ENCODE measurements around the gene ZNF384.
"Not testable (repeated sequence)": the region's sequence is repeated elsewhere in the genome, so short reads cannot be mapped to it uniquely, and the experiment has no call there.

Gene ZNF384

DNA sequence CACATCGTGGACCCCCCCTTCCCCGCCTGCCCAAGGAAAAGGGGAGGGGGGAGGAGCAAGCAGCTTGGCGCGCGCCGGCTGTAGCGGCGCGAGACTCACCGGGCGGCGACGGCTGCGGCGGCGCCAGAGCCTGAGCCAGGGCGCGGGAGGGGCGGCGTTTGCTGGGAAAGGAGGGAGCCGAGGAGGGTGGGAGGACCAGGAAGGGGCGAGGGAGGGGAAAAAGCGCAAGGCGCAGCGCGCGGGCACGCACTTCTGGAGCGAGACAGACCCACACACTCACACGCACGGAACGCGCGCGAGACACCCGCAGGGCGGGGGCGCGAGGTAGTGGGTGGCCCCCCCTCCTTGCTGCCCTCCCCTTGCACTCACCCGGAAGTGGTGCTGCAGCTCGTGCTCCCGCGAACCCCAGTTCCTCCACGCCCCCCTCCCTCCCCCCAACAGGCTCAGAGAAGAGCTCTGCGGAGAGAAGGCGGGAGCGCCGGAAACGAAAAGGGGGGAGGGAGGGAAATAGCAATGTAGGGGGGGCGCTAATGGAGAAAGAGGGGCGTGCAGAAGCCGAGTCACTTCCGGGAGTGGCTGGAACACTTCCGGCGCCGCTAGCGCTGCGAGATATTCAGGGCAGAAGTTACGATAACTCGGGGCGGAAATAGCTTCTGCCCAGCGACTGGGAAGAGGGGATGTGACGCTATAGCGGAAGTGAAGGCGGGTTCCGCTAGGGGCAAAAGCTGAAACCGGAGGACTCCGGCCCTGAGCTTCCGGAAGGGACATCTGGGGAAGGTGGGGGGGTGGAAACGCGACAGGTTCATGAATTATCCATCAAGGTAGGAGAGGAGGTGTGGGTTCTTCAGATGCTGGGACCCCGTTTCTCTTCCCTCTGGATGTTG lies at the start of gene ZNF384:
ZNF384 (minus strand) TSS at position 377 of the 884 bp plus-strand sequence. CDS start 9,855 bp downstream, outside the sequence.
- in situ Hi-C loops (cut with HindIII; ENCODE audit: low pct_unique_long_range_greater_than_20kb, low sequenced_read_pairs): no loop called here
- TF ChIP-seq JUND (IDR thresholded peaks at IDR 0.05; ENCODE audit: low read depth): no peak
- DNase-seq (ENCODE audit: low read depth in 1 of 2, low spot score in 1 of 2): peak; percentile 58 to 96

DNA sequence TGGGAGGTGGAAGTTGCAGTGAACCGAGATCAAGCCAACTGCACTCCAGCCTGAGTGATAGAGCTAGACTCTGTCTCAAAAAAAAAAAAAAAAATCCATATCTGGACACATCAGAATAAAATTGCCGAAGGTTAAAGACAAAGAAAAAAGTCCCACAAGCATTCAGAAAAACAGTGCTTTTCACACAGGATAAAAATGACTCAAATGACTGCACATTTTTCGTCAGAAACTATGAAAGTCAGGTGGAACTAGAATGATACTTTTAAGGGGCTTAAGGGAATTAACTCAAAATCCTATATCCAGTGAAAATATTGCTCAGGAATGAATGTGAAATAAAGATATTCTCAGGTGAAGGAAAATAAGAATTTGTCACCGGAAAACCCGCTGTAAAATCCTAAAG lies 47.6 kb upstream of the ZNF384 start:
- no peak for DNase-seq (ENCODE audit: low read depth in 1 of 2, low spot score in 1 of 2)
- in situ Hi-C loops (cut with HindIII; ENCODE audit: low pct_unique_long_range_greater_than_20kb, low sequenced_read_pairs): no loop called here
- no peak for TF ChIP-seq JUND (IDR thresholded peaks at IDR 0.05; ENCODE audit: low read depth)

DNA sequence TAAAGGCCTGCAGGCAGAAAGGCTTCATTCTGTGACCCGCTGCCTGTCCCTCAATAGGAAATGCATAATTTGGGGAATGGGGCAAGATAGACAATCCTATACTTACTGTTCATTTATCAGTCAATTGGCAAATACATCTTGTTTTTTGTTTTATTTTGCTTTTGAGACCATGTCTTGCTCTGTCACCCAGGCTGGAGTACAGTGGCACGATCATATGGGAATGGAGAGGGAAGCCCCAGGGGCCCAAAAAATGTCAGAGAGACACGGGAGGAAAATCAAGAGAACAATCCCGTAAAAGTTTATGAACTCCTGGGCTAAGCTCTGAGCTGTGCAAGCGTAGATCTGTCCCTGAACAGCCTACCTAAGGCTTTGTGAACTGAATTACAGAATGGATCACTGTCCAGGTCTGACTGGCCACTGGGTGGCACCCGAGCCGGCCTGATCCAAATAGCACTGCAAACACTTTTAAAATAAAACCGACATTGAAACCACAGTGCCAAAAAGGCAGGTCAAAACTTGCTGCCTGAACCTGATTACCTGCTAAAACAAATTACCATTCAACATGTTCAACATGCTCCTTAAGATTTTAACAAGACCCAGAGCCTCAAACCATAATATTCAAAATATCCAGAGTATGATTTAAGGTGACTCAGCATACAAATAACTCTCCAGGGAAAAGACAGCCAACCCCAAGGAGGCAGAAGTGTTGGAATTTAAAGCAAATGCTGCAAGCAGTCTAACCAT lies 46.4 kb upstream of the ZNF384 start:
- peak in 1 of 2 experiments; percentile 70 for DNase-seq (ENCODE audit: low read depth in 1 of 2, low spot score in 1 of 2)
- TF ChIP-seq JUND (IDR thresholded peaks at IDR 0.05; ENCODE audit: low read depth): no peak
- in situ Hi-C loops (cut with HindIII; ENCODE audit: low pct_unique_long_range_greater_than_20kb, low sequenced_read_pairs): no loop called here

DNA sequence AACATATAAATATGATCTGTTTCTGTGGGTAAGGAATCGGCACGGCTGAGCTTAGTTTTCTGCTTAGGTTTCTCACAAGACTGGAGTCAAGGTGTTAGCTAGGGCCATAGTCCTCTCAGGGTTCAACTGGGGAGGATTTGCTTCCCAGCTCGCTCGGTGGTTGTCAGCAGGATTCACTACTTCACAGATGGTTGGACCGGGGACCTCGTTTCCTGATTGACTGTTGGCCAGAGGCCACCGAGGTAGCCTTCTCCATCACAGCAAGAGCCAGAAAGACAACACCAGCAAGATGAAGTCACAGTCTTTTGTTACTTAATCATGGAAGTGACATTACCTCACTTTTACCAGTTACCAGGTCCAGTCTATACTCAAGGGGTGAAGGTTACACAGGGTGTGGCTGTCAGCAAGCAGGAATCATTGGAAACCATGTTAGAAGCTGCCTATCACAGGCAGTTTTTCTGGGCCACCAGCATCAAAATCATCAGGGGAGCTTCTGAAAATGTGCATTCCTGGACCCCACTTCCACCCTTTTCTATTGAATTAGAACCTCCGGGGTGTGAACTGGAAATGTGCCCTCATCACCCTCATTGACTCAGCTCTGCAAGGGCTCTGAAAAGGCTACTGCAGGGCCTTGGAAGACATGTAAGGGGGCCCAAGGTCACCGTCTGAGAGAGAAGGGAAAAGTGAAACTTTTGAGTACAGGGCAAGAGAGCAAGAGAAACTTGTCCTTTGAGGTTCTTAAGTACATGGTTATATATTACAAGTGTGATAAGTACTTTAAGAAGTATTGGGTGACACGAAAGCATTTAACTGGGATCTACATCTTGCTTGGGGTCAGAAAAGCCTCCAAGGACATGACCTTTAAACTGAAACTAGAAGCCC lies 45.6 kb upstream of the ZNF384 start:
- no peak for DNase-seq (ENCODE audit: low read depth in 1 of 2, low spot score in 1 of 2)
- no peak for TF ChIP-seq JUND (IDR thresholded peaks at IDR 0.05; ENCODE audit: low read depth)
- in situ Hi-C loops (cut with HindIII; ENCODE audit: low pct_unique_long_range_greater_than_20kb, low sequenced_read_pairs): no loop called here

DNA sequence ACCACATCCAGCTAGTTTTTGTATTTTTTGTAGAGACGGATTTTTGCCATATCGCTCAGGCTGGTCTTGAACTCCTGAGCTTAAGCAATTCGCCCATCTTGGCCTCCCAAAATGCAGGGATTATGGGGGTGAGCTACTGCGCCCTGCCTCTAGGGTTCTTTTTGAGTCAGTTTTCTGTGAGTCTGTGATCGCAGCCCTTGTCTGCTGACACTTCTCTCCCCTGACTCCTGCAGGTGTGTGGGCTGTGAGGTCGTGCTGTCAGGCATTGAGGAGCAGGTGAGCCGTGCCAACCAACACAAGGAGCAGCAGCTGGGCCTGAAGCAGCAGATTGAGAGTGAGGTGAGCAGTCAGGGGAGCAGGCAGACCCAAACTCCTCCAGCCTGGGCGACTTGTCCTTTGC lies 41.0 kb upstream of the ZNF384 start:
- TF ChIP-seq JUND (IDR thresholded peaks at IDR 0.05; ENCODE audit: low read depth): no peak
- in situ Hi-C loops (cut with HindIII; ENCODE audit: low pct_unique_long_range_greater_than_20kb, low sequenced_read_pairs): no loop called here

DNA sequence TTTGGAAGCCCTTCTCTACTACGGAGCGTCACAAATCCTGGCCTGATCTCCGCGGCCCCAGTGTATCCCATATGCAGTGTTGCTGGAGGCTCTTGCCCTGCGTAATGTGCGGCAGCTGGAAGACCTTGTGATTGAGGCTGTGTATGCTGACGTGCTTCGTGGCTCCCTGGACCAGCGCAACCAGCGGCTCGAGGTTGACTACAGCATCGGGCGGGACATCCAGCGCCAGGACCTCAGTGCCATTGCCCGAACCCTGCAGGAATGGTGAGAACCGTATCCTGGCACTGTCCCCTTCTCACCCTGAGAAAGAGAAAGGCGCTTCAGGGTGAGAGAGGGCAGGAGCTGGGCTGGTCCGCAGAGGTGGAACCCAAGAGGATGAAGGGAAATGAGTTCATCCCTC lies 40.0 kb upstream of the ZNF384 start:
- TF ChIP-seq JUND (IDR thresholded peaks at IDR 0.05; ENCODE audit: low read depth): no peak
- in situ Hi-C loops (cut with HindIII; ENCODE audit: low pct_unique_long_range_greater_than_20kb, low sequenced_read_pairs): no loop called here
- DNase-seq (ENCODE audit: low read depth in 1 of 2, low spot score in 1 of 2): no peak

More for the DNA sequence above, 41.0 kb upstream of the ZNF384 start:
- no peak for DNase-seq (ENCODE audit: low read depth in 1 of 2, low spot score in 1 of 2)

DNA sequence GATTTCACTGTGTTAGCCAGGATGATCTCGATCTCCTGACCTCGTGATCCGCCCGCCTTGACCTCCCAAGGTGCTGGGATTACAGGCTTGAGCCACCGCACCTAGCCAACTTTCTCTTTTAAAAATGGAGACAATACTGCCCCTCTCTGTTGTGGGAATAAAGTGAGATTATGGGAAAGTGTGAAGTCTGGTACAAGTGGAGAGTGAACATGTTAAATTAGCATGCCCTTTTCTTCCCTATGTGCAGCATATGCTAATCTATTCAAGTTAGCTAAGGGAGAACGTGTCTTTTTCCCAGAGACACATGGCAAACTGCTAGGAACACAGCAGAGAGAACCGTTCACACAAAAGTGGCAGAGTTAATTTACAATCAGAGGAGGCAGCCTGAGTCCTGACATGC lies 36.2 kb upstream of the ZNF384 start:
- in situ Hi-C loops (cut with HindIII; ENCODE audit: low pct_unique_long_range_greater_than_20kb, low sequenced_read_pairs): no loop called here
- DNase-seq (ENCODE audit: low read depth in 1 of 2, low spot score in 1 of 2): no peak
- no peak for TF ChIP-seq JUND (IDR thresholded peaks at IDR 0.05; ENCODE audit: low read depth)

DNA sequence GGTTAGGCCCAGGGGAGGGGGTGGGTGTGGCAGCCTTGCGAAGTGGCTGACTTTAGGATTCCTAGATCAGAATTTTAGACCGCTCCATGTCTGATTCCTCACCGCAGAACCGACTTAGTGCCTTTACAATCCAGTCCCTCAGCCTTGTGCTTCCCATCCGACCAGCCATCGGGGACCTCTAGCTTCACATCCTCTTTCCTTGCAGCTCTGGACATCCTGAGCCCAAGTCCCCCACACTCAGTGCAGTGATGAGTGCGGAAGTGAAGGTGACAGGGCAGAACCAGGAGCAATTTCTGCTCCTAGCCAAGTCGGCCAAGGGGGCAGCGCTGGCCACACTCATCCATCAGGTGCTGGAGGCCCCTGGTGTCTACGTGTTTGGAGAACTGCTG lies 35.2 kb upstream of the ZNF384 start:
- in situ Hi-C loops (cut with HindIII; ENCODE audit: low pct_unique_long_range_greater_than_20kb, low sequenced_read_pairs): no loop called here
- TF ChIP-seq JUND (IDR thresholded peaks at IDR 0.05; ENCODE audit: low read depth): no peak
- DNase-seq (ENCODE audit: low read depth in 1 of 2, low spot score in 1 of 2): no peak

DNA sequence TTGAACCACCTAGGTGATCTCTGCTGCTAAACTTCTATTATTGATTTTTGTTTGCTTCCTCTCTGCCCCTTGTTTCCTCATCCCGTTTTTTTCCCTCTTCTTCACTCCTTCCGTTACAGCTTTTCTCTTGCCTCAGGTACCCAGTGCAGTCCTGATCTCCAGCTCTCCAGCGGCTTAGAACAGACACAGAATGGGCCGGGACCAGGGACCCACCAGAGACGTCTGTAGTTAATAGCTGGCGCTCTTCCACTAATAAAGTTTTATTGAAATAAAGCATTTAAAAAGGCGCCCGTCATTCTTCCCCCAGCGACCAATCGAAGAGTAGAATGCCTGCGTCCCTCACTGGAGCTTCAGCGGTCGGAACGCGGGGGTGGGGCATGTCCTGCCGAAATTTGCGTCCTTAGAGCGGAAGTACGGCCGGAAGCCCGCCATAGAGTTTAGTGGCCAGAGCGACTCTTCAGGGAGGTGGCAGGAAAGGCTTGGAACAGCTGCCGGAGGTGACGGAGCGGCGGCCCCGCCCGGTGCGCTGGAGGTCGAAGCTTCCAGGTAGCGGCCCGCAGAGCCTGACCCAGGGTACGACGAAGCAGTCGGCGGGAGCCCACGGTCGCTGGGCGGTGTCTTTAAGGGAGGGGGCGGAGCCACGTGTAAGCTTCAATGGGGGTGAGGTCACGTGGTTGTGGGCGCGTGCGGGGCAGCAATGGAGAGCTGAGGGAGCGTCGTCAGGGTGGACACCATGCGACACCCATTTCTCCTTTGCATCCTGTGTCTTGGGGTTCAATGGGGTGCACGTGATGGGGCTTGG lies 34.6 kb upstream of the ZNF384 start, which contains the start of gene COPS7A:
COPS7A (plus strand) TSS at position 440 of the 802 bp plus-strand sequence. CDS start 611 bp downstream, outside the sequence.
- in situ Hi-C loops (cut with HindIII; ENCODE audit: low pct_unique_long_range_greater_than_20kb, low sequenced_read_pairs): no loop called here
- no peak for TF ChIP-seq JUND (IDR thresholded peaks at IDR 0.05; ENCODE audit: low read depth)
- peak; percentile 64 to 94 for DNase-seq (ENCODE audit: low read depth in 1 of 2, low spot score in 1 of 2)

DNA sequence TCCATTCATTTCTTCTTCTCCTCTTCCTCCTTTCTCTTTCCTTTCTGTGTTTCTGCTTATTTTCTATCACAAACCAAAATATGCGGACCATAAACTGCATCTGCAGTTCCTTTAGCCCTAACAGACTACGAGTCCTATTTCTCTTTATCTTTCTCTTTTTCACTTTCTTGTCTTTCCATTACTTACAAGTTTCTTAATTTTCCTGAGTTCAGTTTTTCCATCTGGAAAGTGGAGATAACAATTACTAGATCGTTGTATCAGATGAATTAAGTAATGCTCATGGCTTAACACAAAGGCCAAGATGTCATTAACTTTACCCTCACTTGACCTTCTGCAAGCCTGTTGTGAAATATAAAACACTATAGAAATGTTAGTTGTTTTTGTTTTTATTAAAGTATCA lies 33.7 kb upstream of the ZNF384 start:
- in situ Hi-C loops (cut with HindIII; ENCODE audit: low pct_unique_long_range_greater_than_20kb, low sequenced_read_pairs): no loop called here
- TF ChIP-seq JUND (IDR thresholded peaks at IDR 0.05; ENCODE audit: low read depth): no peak

DNA sequence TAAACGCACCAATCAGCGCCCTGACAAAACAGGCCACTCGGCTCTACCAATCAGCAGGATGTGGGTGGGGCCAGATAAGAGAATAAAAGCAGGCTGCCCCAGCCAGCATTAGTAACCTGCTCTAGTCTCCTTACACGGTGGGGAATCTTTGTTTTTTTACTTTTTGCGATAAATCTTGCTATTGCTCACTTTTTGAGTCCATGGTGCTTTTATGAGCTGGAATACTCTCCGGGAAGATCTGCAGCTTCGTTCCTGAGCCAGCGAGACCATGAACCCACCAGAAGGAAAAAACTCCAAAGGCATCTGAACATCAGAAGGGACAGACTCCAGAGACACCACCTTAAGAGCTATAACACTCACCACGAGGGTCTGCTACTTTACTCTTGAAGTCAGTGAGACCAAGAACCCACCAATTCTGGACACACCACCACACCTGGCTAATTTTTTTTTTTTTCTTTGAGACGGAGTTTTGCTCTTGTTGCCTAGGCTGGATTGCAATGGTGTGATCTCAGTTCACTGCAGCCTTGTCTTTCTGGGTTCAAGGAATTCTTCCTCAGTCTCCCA lies 27.8 kb upstream of the ZNF384 start:
- in situ Hi-C loops (cut with HindIII; ENCODE audit: low pct_unique_long_range_greater_than_20kb, low sequenced_read_pairs): no loop called here
- TF ChIP-seq JUND (IDR thresholded peaks at IDR 0.05; ENCODE audit: low read depth): no peak

More for the DNA sequence above, 33.7 kb upstream of the ZNF384 start:
- DNase-seq (ENCODE audit: low read depth in 1 of 2, low spot score in 1 of 2): no peak

DNA sequence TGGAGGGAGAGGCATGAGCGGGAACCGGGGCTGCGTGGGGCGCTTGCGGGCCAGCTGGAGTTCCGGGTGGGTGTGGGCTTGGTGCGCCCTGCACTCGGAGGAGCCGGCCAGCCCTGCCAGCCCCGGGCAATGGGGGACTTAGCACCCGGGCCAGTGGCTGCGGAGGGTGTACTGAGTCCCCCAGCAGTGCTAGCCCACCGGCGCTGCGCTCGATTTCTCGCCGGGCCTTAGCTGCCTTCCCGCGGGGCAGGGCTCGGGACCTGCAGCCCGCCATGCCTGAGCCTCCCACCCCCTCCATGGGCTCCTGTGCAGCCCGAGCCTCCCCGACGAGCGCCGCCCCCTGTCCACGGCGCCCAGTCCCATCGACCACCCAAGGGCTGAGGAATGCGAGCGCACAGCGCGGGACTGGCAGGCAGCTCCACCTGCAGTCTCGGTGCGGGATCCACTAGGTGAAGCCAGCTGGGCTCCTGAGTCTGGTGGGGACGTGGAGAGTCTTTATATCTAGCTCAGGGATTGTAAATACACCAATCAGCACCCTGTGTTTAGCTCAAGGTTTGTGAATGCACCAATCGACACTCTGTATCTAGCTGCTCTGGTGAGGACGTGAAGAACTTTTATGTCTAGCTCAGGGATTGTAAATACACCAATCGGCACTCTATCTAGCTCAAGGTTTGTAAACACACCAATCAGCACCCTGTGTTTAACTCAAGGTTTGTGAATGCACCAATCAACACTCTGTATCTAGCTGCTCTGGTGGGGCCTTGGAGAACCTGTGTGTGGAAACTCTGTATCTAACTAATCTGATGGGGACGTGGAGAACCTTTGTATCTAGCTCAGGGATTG lies 27.1 kb upstream of the ZNF384 start:
- DNase-seq (ENCODE audit: low read depth in 1 of 2, low spot score in 1 of 2); in situ Hi-C loops (cut with HindIII; ENCODE audit: low pct_unique_long_range_greater_than_20kb, low sequenced_read_pairs): not testable (repeated sequence)

More for the DNA sequence above, 27.8 kb upstream of the ZNF384 start:
- no peak for DNase-seq (ENCODE audit: low read depth in 1 of 2, low spot score in 1 of 2)
